Stomach (tissue), 9 donors: ENCODE data around the gene CUX1. TPM values are rescaled to one million over a fixed set of nuclear protein-coding genes. Genes with fewer than 3 reads are reported as not detected.
A peak's percentile ranks its signal among the peaks of the same experiment; 100 is the strongest.

Experiments used
- DNase-seq, 2 donors: peaks; one replicate each; pipeline versions ENCODE4 v3.0.0 to v3.0.0-alpha.2; 2013 to 2019
- H3K27ac ChIP-seq, 5 donors: fragments of 200-600 bp in 4 of 5; sonication (generic) in 4 of 5; one replicate each; pipeline ENCODE4 v1.5.1; 2013 to 2019; ENCODE audit warnings: mild to moderate bottlenecking in 1 of 5, moderate library complexity in 1 of 5
- H3K27me3 ChIP-seq, 3 donors: fragments of 200-600 bp; sonication (generic); one replicate each; pipeline ENCODE4 v1.5.1; 2017 to 2019; ENCODE audit warnings: mixed run types in 1 of 3
- H3K36me3 ChIP-seq, 4 donors: fragments of 200-600 bp; sonication (generic); 1 replicate in 3 of 4; 2 replicates in 1 of 4; pipeline ENCODE4 v1.5.1; 2016 to 2019
- H3K4me1 ChIP-seq, 4 donors: fragments of 200-600 bp; sonication (generic); one replicate each; pipeline ENCODE4 v1.5.1; 2016 to 2019
- H3K4me3 ChIP-seq, 4 donors: fragments of 200-600 bp; sonication (generic) in 3 of 4; one replicate each; pipeline ENCODE4 v1.5.1; 2016 to 2019; ENCODE audit warnings: mild to moderate bottlenecking in 1 of 4
- H3K9me3 ChIP-seq, 4 donors: fragments of 200-600 bp; sonication (generic); one replicate each; pipeline ENCODE4 v1.5.1; 2016 to 2019
- CTCF ChIP-seq, 7 experiments: fragments of 450-650 bp in 4 of 7; fragments of 200-600 bp in 3 of 7; sonication (generic) in 3 of 7; IDR thresholded peaks; one replicate each; pipeline ENCODE4 v1.5.1; 2016 to 2019; ENCODE audit warnings: antibody characterized with exemption in 7 of 7, control low read depth in 2 of 7, mild to moderate bottlenecking in 1 of 7
- EP300 ChIP-seq: sonication (generic); formaldehyde crosslinking; IDR thresholded peaks from one replicate; pipeline ENCODE4 v1.6.1; 2017; ENCODE audit warnings: antibody characterized with exemption
- POLR2A ChIP-seq, 4 donors: fragments of 450-650 bp; IDR thresholded peaks; one replicate each; pipeline ENCODE4 v1.6.1; 2016; ENCODE audit warnings: antibody characterized with exemption in 4 of 4, control low read depth in 2 of 4, mild to moderate bottlenecking in 1 of 4, moderate library complexity in 1 of 4
- POLR2AphosphoS5 ChIP-seq, 3 donors: sonication (generic); formaldehyde crosslinking; IDR thresholded peaks; one replicate each; pipeline ENCODE4 v1.6.1; 2016; ENCODE audit warnings: antibody characterized with exemption in 3 of 3
- WGBS, 5 donors: extraction: QIAGEN DNeasy Blood & Tissue Kit in 3 of 5; methylation state at CpG; one replicate each; pipeline versions ENCODE4 v1.1.5 to v1.1.7; 2013 to 2018; 5-methylcytosine and 5-hydroxymethylcytosine counted together
- intact Hi-C: fragments of 100-400 bp; cut with DNase I; formaldehyde crosslinking; loops from one replicate; pipeline ENCODE4 v1.15.1; 2023; ENCODE audit warnings: low total_unique reads
- polyA plus RNA-seq, 3 donors: library from polyadenylated mRNA; stranded (reverse); fragments of 200-250 nt; gene quantifications; one replicate each; pipeline ENCODE4 v1.2.3, GENCODE V29; 2013
- total RNA-seq, 5 donors: library from RNA; depleted of rRNA; stranded (reverse); fragments of >200 nt; gene quantifications; one replicate each; pipeline versions ENCODE4 v1.1.0 to v1.2.3, GENCODE V29; 2014 to 2016
- donor health status: healthy with polysubstance abuse.
- donor health status: Bipolar disorder and iron deficiency.
- donor health status: healthy.

CUX1 gene
- total and polyA plus RNA-seq, 8 donors = 24.7 to 201 (median 54.7) TPM

- Histone ChIP-seq H3K27ac (peak overlapping the region; percentile 8 to 88 (median 31)), H3K4me3 (no peak overlapping the region), H3K36me3 (no peaks in the 10 kb centered on the region), H3K4me1 (peaks cover 40 to 85% (median 58%) of the 10 kb centered on the region in 4 donors), H3K9me3 (no peaks in the 10 kb centered on the region), H3K27me3 (no peaks in the 10 kb centered on the region)
- no peak for TF ChIP-seq POLR2AphosphoS5 (IDR thresholded peaks at IDR 0.05)
- TF ChIP-seq EP300 = no peak
- TF ChIP-seq POLR2A (IDR thresholded peaks at IDR 0.05) = no peak
- TF ChIP-seq CTCF (IDR thresholded peaks at IDR 0.05) = no peak
- intact Hi-C loops = no loop called here
- WGBS, 5 donors = 91 to 98% (median 95%) methylated on average over 13 to 15 of the region's 15 CpGs
- DNase-seq = no peak
These were observed 125.9 kb downstream of the CUX1 start for GRCh38 chr7:101943306-101943705.

DNA sequence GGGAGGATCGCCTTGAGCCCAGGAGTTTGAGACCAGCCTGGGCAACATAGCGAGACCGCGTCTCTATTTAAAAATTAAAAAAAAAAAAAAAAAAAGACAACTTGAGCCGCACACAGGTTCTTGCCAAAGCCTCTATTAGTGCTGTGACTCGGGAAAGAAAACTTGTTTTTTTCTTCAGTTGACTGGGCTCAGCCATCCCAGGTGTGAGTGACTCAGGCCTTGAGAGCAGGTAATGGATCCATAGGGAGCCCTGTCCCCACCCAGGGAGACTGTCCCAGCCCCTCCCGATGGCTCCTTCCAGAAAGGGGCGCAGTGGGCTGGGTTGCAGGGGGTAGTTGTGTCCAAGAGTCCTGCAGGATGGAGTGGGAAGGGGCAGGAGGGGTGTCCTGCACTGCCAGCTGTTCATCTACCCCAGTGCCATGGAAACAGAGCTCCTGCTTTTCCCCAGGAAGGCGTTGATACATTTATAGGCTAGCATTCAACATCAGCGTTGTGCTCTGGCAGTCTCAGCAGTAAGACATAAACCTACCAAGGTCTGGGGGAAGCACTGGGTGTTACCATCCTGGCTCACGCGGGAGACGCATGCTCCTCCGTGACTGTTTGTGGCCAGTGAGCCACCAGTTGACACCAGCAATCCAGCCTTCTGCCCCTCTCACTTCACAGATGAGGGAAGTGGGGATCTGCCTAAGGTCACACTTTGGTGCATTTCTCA, 126.6 kb downstream of the CUX1 start:
- 75 to 92% (median 92%) methylated on average over 8 to 14 of the region's 14 CpGs for WGBS, 5 donors
- no peak for DNase-seq

GRCh38 chr7:101944611-101945010, 127.2 kb downstream of the CUX1 start:
- 87 to 98% (median 94%) methylated on average over 10 of the region's 10 CpGs for WGBS, 5 donors
- no peak for DNase-seq
- intact Hi-C loops = no loop called here
- Histone ChIP-seq H3K9me3 (no peaks in the 10 kb centered on the region), H3K36me3 (no peaks in the 10 kb centered on the region), H3K4me1 (peaks cover 40 to 95% (median 65%) of the 10 kb centered on the region in 4 donors), H3K27ac (peak overlapping the region in 2 of 5 donors; percentile 86 to 88), H3K27me3 (no peaks in the 10 kb centered on the region), H3K4me3 (no peak overlapping the region)
- TF ChIP-seq POLR2AphosphoS5 (IDR thresholded peaks at IDR 0.05) = no peak

More for the DNA sequence above, 126.6 kb downstream of the CUX1 start:
- no peak overlapping the region for H3K4me3 ChIP-seq
- peak overlapping the region in 2 of 5 donors; percentile 86 to 88 for H3K27ac ChIP-seq
- intact Hi-C loops = no loop called here
- no peaks in the 10 kb centered on the region for H3K36me3 ChIP-seq
- no peaks in the 10 kb centered on the region for H3K27me3 ChIP-seq
- peaks cover 40 to 90% (median 64%) of the 10 kb centered on the region in 4 donors for H3K4me1 ChIP-seq
- TF ChIP-seq POLR2A (IDR thresholded peaks at IDR 0.05) (no peak), EP300 (no peak), CTCF (IDR thresholded peaks at IDR 0.05) (no peak), POLR2AphosphoS5 (IDR thresholded peaks at IDR 0.05) (no peak)
- H3K9me3 ChIP-seq = no peaks in the 10 kb centered on the region

GRCh38 chr7:101945034-101945758, 127.8 kb downstream of the CUX1 start:
- Histone ChIP-seq H3K4me1 (peaks cover 39 to 97% (median 64%) of the 10 kb centered on the region in 4 donors), H3K36me3 (no peaks in the 10 kb centered on the region), H3K27ac (peak overlapping the region in 1 of 5 donors; percentile 90), H3K9me3 (no peaks in the 10 kb centered on the region), H3K4me3 (no peak overlapping the region), H3K27me3 (no peaks in the 10 kb centered on the region)
- WGBS, 5 donors = 82 to 94% (median 93%) methylated on average over 13 to 15 of the region's 15 CpGs
- TF ChIP-seq POLR2AphosphoS5 (IDR thresholded peaks at IDR 0.05) = peak in 2 of 3 donors; percentile 9 to 30
- no peak for TF ChIP-seq EP300
- intact Hi-C loops = no loop called here
- DNase-seq = no peak

GRCh38 chr7:101947899-101948298, 130.5 kb downstream of the CUX1 start:
- H3K9me3 ChIP-seq = no peaks in the 10 kb centered on the region
- H3K27me3 ChIP-seq = no peaks in the 10 kb centered on the region
- DNase-seq = peak; percentile 77 to 86
- H3K36me3 ChIP-seq = no peaks in the 10 kb centered on the region
- intact Hi-C loops = no loop called here
- peaks cover 21 to 92% (median 54%) of the 10 kb centered on the region in 4 donors for H3K4me1 ChIP-seq
- peak overlapping the region in 4 of 5 donors; percentile 31 to 90 (median 50) for H3K27ac ChIP-seq
- TF ChIP-seq CTCF (IDR thresholded peaks at IDR 0.05) (no peak), POLR2AphosphoS5 (IDR thresholded peaks at IDR 0.05) (peak in 1 of 3 donors; percentile 62), EP300 (no peak)
- no peak overlapping the region for H3K4me3 ChIP-seq
- WGBS, 5 donors = 33 to 47% (median 42%) methylated on average over 10 of the region's 10 CpGs
